Progenitor cell of endocrine pancreas (in vitro differentiated cells): Measurements from ENCODE around the gene SERPINB11. TPM values are rescaled to one million over a fixed set of nuclear protein-coding genes. Genes with fewer than 3 reads are reported as not detected.
A peak's percentile ranks its signal among the peaks of the same experiment; 100 is the strongest.

Source experiments
- DNase-seq: peaks from one replicate; pipeline ENCODE4 v3.0.0; 2021; ENCODE audit warnings: low spot score; ENCODE audit not compliant: unreplicated experiment
- H3K27ac Mint-ChIP-seq: 2 replicates; pipeline ENCODE4 v1.8.0; 2021; ENCODE audit warnings: mild to moderate bottlenecking, moderate library complexity, mixed read lengths
- H3K27me3 Mint-ChIP-seq: 2 replicates; pipeline ENCODE4 v1.8.0; 2021; ENCODE audit warnings: mixed read lengths
- H3K36me3 Mint-ChIP-seq: 2 replicates; pipeline ENCODE4 v1.8.0; 2022; ENCODE audit warnings: mixed read lengths; ENCODE audit not compliant: insufficient read depth
- H3K4me1 Mint-ChIP-seq: 2 replicates; pipeline ENCODE4 v1.8.0; 2021; ENCODE audit warnings: low read depth, mixed read lengths
- H3K4me3 Mint-ChIP-seq: 2 replicates; pipeline ENCODE4 v1.8.0; 2021; ENCODE audit warnings: low read depth, mild to moderate bottlenecking, moderate library complexity, mixed read lengths
- H3K9me3 Mint-ChIP-seq: 2 replicates; pipeline ENCODE4 v1.8.0; 2021; ENCODE audit warnings: low read depth, mixed read lengths
- total RNA-seq: library from RNA; stranded (reverse); gene quantifications from 2 replicates; pipeline ENCODE4 v1.2.1, GENCODE V29; 2021
- TF ChIP-seq, protein P1 (sequence below): fragments of 200-600 bp; sonication (generic); IDR thresholded peaks from one replicate; pipeline ENCODE4 v1.5.0; 2021; ENCODE audit warnings: antibody characterized with exemption, mild to moderate bottlenecking; ENCODE audit not compliant: unreplicated experiment

SERPINB11 gene
- total RNA-seq, 1 donor from 2014 or later, result not detected

DNA sequence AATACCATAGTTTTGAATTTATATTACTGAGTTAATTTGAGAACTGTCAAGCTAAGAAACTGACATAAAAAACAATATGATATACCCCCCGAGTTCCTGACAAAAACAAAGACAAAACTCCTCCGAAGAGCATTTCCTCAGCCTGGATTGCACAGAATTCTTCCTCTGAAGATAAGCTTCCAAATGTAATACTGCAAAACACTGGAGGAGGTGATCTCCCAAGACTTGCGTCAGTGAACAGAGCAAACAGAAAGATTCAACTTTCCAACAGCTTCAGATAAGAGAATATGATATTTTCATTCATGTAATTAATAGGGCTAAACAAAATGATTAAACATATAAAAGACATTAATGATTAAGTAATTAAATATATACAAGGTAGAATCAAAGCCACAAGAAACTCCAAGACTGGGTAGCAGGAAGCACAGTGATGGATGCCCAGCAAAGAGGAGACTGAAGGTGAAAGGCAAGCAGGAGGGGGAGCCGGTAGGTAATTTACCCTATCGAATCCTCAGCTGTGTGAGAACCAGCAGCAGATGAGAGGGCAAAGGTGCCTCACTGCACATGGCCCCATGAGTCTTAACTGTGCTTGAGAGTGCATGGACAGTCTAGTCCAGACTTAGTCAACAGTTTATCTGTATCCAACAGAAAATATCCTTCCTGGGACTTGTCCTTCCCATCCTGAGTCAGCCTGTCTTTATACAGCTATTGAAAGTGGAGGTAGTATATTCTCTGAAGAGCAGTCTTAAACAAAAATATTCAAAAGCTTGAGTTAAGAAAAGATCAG, 22.7 kb upstream of the SERPINB11 start:
- TF ChIP-seq, protein P1, sequence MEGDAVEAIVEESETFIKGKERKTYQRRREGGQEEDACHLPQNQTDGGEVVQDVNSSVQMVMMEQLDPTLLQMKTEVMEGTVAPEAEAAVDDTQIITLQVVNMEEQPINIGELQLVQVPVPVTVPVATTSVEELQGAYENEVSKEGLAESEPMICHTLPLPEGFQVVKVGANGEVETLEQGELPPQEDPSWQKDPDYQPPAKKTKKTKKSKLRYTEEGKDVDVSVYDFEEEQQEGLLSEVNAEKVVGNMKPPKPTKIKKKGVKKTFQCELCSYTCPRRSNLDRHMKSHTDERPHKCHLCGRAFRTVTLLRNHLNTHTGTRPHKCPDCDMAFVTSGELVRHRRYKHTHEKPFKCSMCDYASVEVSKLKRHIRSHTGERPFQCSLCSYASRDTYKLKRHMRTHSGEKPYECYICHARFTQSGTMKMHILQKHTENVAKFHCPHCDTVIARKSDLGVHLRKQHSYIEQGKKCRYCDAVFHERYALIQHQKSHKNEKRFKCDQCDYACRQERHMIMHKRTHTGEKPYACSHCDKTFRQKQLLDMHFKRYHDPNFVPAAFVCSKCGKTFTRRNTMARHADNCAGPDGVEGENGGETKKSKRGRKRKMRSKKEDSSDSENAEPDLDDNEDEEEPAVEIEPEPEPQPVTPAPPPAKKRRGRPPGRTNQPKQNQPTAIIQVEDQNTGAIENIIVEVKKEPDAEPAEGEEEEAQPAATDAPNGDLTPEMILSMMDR, result no peak
- no peaks in the 10 kb centered on the region for H3K27me3 Mint-ChIP-seq
- H3K4me1 Mint-ChIP-seq, result peaks cover 41% of the 10 kb centered on the region
- no peak overlapping the region for H3K4me3 Mint-ChIP-seq
- no peaks in the 10 kb centered on the region for H3K36me3 Mint-ChIP-seq
- H3K27ac Mint-ChIP-seq, result no peak overlapping the region
- peaks cover 4% of the 10 kb centered on the region for H3K9me3 Mint-ChIP-seq
- no peak for DNase-seq

DNA sequence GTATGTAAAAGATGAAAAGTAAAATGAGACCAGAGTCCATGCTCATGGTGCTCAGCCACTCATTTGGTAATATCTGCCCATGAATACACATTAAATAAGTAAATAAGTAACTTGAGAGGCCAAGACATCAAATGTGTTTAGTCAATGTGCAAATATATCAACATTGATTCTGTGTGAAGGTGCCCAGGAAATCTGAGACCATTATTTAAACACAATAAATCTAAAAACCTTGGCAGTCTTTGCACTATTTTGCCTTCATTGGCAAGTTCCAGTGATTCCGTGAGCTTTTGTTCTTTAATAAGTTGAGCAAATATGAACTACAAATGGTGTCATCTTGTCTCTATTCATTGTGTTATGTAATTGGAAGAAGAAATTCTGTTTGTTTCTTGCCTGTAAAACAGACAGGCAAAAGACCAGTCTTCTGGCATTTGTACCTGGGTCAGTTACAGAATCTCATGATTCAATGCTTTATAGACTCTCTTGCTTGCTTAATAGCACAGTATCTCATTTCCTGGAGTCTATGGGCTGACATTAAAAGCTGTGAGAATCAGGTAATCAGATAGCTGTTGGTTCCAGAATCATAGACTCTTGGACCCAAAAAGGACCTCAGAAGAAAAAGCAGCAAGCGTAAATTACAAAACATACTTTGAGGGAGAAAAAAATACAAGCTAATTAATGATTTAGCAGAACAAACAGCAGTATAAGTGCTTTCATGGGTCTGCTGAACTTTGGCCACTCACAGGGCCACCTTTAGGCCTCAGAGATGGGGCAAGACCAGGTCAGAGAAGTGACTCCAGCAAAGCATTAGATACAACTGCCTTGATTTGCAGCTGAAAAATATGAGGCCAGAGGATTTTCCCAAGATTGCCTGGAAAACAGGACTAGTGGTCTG, 21.1 kb upstream of the SERPINB11 start:
- Mint-ChIP-seq H3K27ac (peak overlapping the region; percentile 92), H3K36me3 (no peaks in the 10 kb centered on the region), H3K9me3 (peaks cover 6% of the 10 kb centered on the region), H3K27me3 (no peaks in the 10 kb centered on the region), H3K4me1 (peaks cover 39% of the 10 kb centered on the region), H3K4me3 (no peak overlapping the region)
- TF ChIP-seq, protein P1, result no peak
- DNase-seq, result no peak

DNA sequence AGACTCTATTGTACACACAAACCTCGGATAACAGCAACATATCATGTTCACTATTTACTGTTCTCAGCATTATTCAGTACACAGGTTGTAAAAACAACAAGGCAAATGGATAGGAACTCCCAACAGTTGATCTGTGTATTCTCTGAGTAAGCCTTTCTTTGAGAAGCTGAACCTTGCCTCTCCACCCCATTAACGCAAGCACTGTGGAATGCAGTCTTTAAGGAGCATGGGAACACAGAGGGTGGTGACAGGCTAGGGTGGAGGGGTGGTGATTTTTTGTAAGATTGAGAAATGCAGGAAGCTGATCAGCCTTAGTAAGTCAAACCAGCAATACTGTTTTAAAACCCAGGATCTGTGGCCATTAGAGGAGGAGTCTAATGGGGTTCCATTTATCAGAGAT, 19.6 kb upstream of the SERPINB11 start:
- TF ChIP-seq, protein P1, result no peak
- Mint-ChIP-seq H3K27ac (peak overlapping the region; percentile 96), H3K4me1 (peaks cover 39% of the 10 kb centered on the region), H3K4me3 (peak overlapping the region; percentile 25), H3K27me3 (no peaks in the 10 kb centered on the region), H3K9me3 (peaks cover 7% of the 10 kb centered on the region), H3K36me3 (no peaks in the 10 kb centered on the region)
- DNase-seq, result no peak

DNA sequence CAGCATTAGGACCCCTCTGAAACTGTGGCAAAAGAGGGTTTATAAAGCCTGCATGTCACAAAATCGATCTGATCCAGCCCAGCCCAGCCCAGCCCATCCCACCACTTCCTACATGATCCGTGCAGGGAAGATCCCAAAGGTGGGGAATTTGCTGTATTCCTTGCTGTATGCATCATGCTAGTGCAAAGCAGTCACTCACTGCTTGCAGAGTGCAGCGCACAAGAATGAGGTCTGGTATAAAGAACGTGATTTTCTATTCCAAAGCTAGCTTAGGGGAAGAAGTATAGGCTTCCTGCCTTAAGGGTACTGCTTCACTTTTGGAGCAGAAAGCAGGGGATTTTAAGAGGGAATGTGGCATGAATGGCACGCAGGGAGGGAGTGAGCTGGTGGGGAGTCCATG, 18.9 kb upstream of the SERPINB11 start:
- peak overlapping the region; percentile 70 for H3K27ac Mint-ChIP-seq

DNA sequence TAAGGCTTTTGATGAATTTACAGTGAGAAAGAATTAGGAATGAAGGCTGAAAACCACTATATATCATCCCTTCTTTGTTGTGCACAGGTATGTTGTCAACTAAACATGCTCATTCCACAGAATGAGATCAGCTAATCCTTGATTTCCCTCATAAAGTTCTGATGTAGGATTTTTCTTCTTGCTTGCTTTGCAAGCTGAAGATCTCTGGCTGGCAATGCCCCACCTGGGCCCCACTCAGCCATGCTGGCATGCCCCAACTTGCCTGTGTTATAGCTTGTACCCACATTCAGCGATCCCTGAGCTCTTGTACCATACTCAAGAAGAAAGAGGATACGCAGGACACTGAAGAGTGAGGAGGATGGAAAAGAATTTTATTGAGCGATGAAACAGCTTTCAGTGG, 18.0 kb upstream of the SERPINB11 start:
- H3K4me3 Mint-ChIP-seq, result no peak overlapping the region
- no peaks in the 10 kb centered on the region for H3K36me3 Mint-ChIP-seq
- H3K27ac Mint-ChIP-seq, result no peak overlapping the region
- peaks cover 39% of the 10 kb centered on the region for H3K4me1 Mint-ChIP-seq
- TF ChIP-seq, protein P1, result no peak
- no peak for DNase-seq
- H3K9me3 Mint-ChIP-seq, result peaks cover 8% of the 10 kb centered on the region
- no peaks in the 10 kb centered on the region for H3K27me3 Mint-ChIP-seq

More for the DNA sequence above, 18.9 kb upstream of the SERPINB11 start:
- H3K9me3 Mint-ChIP-seq, result peaks cover 7% of the 10 kb centered on the region
- TF ChIP-seq, protein P1, result no peak
- H3K27me3 Mint-ChIP-seq, result no peaks in the 10 kb centered on the region
- H3K36me3 Mint-ChIP-seq, result no peaks in the 10 kb centered on the region
- DNase-seq, result no peak
- no peak overlapping the region for H3K4me3 Mint-ChIP-seq
- H3K4me1 Mint-ChIP-seq, result peaks cover 39% of the 10 kb centered on the region
